Osteoblast (primary cell): ENCODE data around the gene PRKAG2. TPM values are rescaled to one million over a fixed set of nuclear protein-coding genes. Genes with fewer than 3 reads are reported as not detected.
A peak's percentile ranks its signal among the peaks of the same experiment; 100 is the strongest.

Experiments used
- DNase-seq: peaks from one replicate; pipeline ENCODE4 v3.0.0; 2011; ENCODE audit warnings: low spot score, mixed read lengths; ENCODE audit not compliant: insufficient read length; ENCODE audit errors: missing footprints
- H2AFZ ChIP-seq: 2 replicates; pipeline ENCODE4 v1.6.0; 2011; ENCODE audit warnings: mild to moderate bottlenecking, low read length
- H3K27ac ChIP-seq: 2 replicates; pipeline ENCODE4 v1.5.1; 2011; ENCODE audit warnings: mild to moderate bottlenecking, low read depth, low read length, moderate library complexity
- H3K27me3 ChIP-seq: 2 replicates; pipeline ENCODE4 v1.6.0; 2012; ENCODE audit warnings: mild to moderate bottlenecking, control low read depth, inconsistent platforms, low read length, moderate library complexity; ENCODE audit not compliant: insufficient read depth
- H3K36me3 ChIP-seq: 2 replicates; pipeline ENCODE4 v1.5.1; 2011; ENCODE audit warnings: mild to moderate bottlenecking, low read length, control low read depth, moderate library complexity; ENCODE audit not compliant: insufficient read depth
- H3K4me1 ChIP-seq: 2 replicates; pipeline ENCODE4 v1.5.1; 2011; ENCODE audit warnings: mild to moderate bottlenecking, low read length, control low read depth, moderate library complexity; ENCODE audit not compliant: insufficient read depth
- H3K4me2 ChIP-seq: 2 replicates; pipeline ENCODE4 v1.6.0; 2011; ENCODE audit warnings: mild to moderate bottlenecking, low read length; ENCODE audit not compliant: insufficient read depth
- H3K4me3 ChIP-seq: fragments of 200-600 bp; sonication (generic); 3 replicates; pipeline ENCODE4 v1.5.1; 2012; ENCODE audit warnings: mild to moderate bottlenecking, low read length, inconsistent platforms; ENCODE audit not compliant: insufficient read depth
- H3K79me2 ChIP-seq: 2 replicates; pipeline ENCODE4 v1.6.0; 2012; ENCODE audit warnings: mild to moderate bottlenecking, low read length, control low read depth, inconsistent platforms; ENCODE audit not compliant: insufficient read depth
- H3K9me3 ChIP-seq: 2 replicates; pipeline ENCODE4 v1.5.1; 2011; ENCODE audit warnings: low read depth, low read length, control low read depth
- H4K20me1 ChIP-seq: 2 replicates; pipeline ENCODE4 v1.6.0; 2012; ENCODE audit warnings: mild to moderate bottlenecking, low read length, control low read depth; ENCODE audit not compliant: insufficient read depth
- CTCF ChIP-seq: IDR thresholded peaks from 2 replicates; pipeline ENCODE4 v1.5.1; 2011; ENCODE audit warnings: mild to moderate bottlenecking, low read depth, low read length, moderate library complexity; ENCODE audit errors: extremely low read depth
- total RNA-seq: library from RNA; depleted of rRNA; stranded (reverse); fragments of >200 nt; gene quantifications from 2 replicates; pipeline ENCODE4 v1.2.3, GENCODE V29; 2012

Gene PRKAG2
- total RNA-seq, 1 donor, result 20.6 TPM

- TF ChIP-seq CTCF, result no peak
- Histone ChIP-seq H3K79me2 (no peaks in the 10 kb centered on the region), H3K27me3 (peaks cover 33% of the 10 kb centered on the region), H3K9me3 (no peaks in the 10 kb centered on the region), H3K27ac (no peak overlapping the region), H4K20me1 (no peaks in the 10 kb centered on the region), H2AFZ (no peak overlapping the region), H3K36me3 (no peaks in the 10 kb centered on the region), H3K4me1 (no peaks in the 10 kb centered on the region), H3K4me3 (no peak overlapping the region), H3K4me2 (no peak overlapping the region)
- DNase-seq, result peak; percentile 66
These were observed 22.8 kb upstream of the PRKAG2 start for GRCh38 chr7:151899513-151900360.

- H3K9me3 ChIP-seq, result no peaks in the 10 kb centered on the region
- peak; percentile 34 for DNase-seq
- no peak for TF ChIP-seq CTCF
- H2AFZ ChIP-seq, result no peak overlapping the region
- H3K4me2 ChIP-seq, result no peak overlapping the region
- H3K4me3 ChIP-seq, result no peak overlapping the region
- no peak overlapping the region for H3K27ac ChIP-seq
- H3K79me2 ChIP-seq, result no peaks in the 10 kb centered on the region
- no peaks in the 10 kb centered on the region for H3K36me3 ChIP-seq
- H4K20me1 ChIP-seq, result no peaks in the 10 kb centered on the region
- H3K4me1 ChIP-seq, result no peaks in the 10 kb centered on the region
- H3K27me3 ChIP-seq, result peaks cover 40% of the 10 kb centered on the region
These were observed 21.2 kb upstream of the PRKAG2 start for GRCh38 chr7:151897951-151898686.

- Histone ChIP-seq H3K36me3 (no peaks in the 10 kb centered on the region), H2AFZ (no peak overlapping the region), H3K4me1 (no peaks in the 10 kb centered on the region), H3K9me3 (no peaks in the 10 kb centered on the region), H3K4me3 (no peak overlapping the region), H3K27me3 (peaks cover 46% of the 10 kb centered on the region), H3K4me2 (no peak overlapping the region), H4K20me1 (no peaks in the 10 kb centered on the region), H3K79me2 (no peaks in the 10 kb centered on the region), H3K27ac (no peak overlapping the region)
- no peak for TF ChIP-seq CTCF
- peak; percentile 22 for DNase-seq
These were observed 20.3 kb upstream of the PRKAG2 start for GRCh38 chr7:151897161-151897731.

GRCh38 chr7:151896486-151896885, 19.6 kb upstream of the PRKAG2 start:
- H3K9me3 ChIP-seq, result no peaks in the 10 kb centered on the region
- H3K79me2 ChIP-seq, result no peaks in the 10 kb centered on the region
- no peak overlapping the region for H3K4me3 ChIP-seq
- H3K4me2 ChIP-seq, result no peak overlapping the region
- peak; percentile 25 for DNase-seq
- TF ChIP-seq CTCF, result no peak
- no peaks in the 10 kb centered on the region for H3K36me3 ChIP-seq
- no peak overlapping the region for H3K27ac ChIP-seq
- H3K4me1 ChIP-seq, result no peaks in the 10 kb centered on the region
- no peaks in the 10 kb centered on the region for H4K20me1 ChIP-seq
- H3K27me3 ChIP-seq, result peaks cover 47% of the 10 kb centered on the region
- no peak overlapping the region for H2AFZ ChIP-seq
